ENCODE data around the gene DDX5.

DNA sequence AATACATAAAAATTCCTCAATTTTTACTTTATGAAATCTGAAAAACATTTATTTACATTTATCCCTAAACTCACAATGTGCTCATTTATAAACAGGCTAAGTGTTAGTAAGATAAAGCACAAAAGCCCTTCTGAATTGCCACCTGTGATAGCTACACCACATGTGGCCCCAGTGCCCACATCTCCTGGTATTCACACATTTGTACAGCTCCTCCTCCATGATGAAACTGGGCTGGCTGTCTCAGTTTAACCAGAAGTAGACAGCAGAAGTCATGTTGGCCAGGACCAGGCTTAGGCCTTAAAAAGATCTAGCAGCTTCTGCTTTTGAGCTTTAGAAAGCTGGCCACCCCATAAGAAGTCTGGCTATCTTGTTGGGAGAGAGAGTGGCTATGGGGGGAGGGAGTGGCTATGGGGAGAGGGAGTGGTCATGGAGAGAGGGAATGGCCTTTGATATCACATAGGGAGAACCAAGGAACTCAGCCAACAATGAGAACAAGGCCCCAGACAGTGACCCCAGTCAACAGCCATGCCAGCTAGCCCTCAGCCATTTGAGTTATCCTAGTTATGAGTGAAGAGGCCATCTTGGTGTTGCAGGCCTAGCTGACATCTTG lies 48.0 kb upstream of the DDX5 start:
- TF ChIP-seq, protein P1, sequence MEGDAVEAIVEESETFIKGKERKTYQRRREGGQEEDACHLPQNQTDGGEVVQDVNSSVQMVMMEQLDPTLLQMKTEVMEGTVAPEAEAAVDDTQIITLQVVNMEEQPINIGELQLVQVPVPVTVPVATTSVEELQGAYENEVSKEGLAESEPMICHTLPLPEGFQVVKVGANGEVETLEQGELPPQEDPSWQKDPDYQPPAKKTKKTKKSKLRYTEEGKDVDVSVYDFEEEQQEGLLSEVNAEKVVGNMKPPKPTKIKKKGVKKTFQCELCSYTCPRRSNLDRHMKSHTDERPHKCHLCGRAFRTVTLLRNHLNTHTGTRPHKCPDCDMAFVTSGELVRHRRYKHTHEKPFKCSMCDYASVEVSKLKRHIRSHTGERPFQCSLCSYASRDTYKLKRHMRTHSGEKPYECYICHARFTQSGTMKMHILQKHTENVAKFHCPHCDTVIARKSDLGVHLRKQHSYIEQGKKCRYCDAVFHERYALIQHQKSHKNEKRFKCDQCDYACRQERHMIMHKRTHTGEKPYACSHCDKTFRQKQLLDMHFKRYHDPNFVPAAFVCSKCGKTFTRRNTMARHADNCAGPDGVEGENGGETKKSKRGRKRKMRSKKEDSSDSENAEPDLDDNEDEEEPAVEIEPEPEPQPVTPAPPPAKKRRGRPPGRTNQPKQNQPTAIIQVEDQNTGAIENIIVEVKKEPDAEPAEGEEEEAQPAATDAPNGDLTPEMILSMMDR (IDR thresholded peaks at IDR 0.05), result no peak
- TF ChIP-seq POLR2A (IDR thresholded peaks at IDR 0.05), result no peak
